Upper lobe of left lung (tissue), 4 donors: ENCODE data around the gene SPINK1.

Experiments
- CTCF ChIP-seq, 6 experiments: fragments of 450-650 bp in 4 of 6; fragments of 200-600 bp in 2 of 6; sonication (generic) in 2 of 6; IDR thresholded peaks; one replicate each; pipeline ENCODE4 v1.5.1; 2016 to 2019; ENCODE audit warnings: antibody characterized with exemption in 6 of 6
- EP300 ChIP-seq, 4 donors: sonication (generic); formaldehyde crosslinking; IDR thresholded peaks; one replicate each; pipeline ENCODE4 v1.5.1; 2017; ENCODE audit warnings: antibody characterized with exemption in 4 of 4, control low read depth in 2 of 4
- POLR2A ChIP-seq, 4 donors: fragments of 450-650 bp; IDR thresholded peaks; one replicate each; pipeline ENCODE4 v1.5.1; 2016 to 2017; ENCODE audit warnings: antibody characterized with exemption in 4 of 4, mild to moderate bottlenecking in 2 of 4

GRCh38 chr5:147813696-147814095 is 17.8 kb downstream of the SPINK1 start:
- TF ChIP-seq EP300 (IDR thresholded peaks at IDR 0.05) (no peak), POLR2A (IDR thresholded peaks at IDR 0.05) (no peak), CTCF (IDR thresholded peaks at IDR 0.05) (no peak)
